GM13976 (cell line): ENCODE data around the gene IREB2.

ENCODE experiments used
- DNase-seq: peaks from one replicate; pipeline ENCODE4 v3.0.0; 2012; ENCODE audit warnings: low spot score
- CTCF ChIP-seq: IDR thresholded peaks from 2 replicates; pipeline ENCODE4 v1.5.1; 2012; ENCODE audit warnings: borderline replicate concordance, mild to moderate bottlenecking; ENCODE audit not compliant: insufficient read depth; ENCODE audit errors: extremely low read depth, missing control alignments, control extremely low read depth
- in situ Hi-C: fragments of 300-500 bp; cut with MboI; formaldehyde crosslinking; loops from one replicate; pipeline ENCODE4 v1.12.0; 2022; ENCODE audit warnings: low sequenced_read_pairs, mixed read lengths, inconsistent platforms; ENCODE audit not compliant: unreplicated experiment

The IREB2 gene

DNA sequence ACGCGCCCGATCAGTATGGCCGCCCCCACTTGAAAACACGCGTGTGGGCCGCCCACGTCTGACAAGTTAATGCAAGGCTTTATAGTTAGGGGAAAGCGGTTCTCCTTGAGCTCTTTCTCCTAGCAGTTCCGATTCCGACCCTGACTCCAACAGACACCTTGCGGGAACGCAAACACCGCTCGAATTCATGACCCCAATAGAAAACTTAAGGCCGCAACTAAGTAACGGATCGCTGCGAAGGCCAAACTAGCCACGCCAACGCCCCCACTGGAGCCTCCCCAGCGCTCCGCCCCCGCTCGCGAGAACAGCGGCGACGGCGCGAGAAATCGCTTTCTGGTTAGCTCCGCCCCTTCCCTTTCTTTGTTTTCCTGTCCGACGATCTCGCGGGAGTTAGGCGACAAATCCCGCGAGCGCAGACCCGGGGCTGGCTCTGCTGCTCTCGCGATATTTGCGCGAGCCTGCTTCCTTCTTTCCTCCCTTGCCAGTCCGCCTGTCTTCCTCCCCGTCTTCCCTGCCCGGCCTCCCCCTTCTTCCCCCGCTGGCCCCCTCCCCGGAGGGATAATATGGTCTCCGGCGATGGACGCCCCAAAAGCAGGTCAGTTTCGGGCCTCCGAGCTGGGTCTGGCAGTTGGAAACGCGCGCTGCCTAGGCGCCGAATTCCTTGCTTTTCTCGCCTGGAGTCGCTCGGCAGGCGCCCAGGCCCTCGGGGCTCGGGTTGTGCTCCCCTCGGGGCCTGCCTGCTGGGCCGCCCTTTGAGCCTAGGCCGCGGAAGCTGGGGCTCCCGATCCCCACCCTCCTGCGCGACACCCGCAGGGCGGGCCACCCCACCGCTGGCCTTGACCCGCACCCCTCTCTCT, at the start of gene IREB2:
TSS of gene IREB2 (plus strand) at position 455 of the 857 bp plus-strand sequence. CDS start at position 577, 122 bp downstream.
- TF ChIP-seq CTCF = no peak
- DNase-seq = peak; percentile 99
- in situ Hi-C loops = no loop called here

GRCh38 chr15:78388865-78389264, 49.2 kb upstream of the IREB2 start:
- no peak for TF ChIP-seq CTCF
- in situ Hi-C loops = no loop called here
- DNase-seq = no peak

- DNase-seq = no peak
- TF ChIP-seq CTCF = no peak
- in situ Hi-C loops = no loop called here
These were observed 48.7 kb upstream of the IREB2 start for GRCh38 chr15:78389322-78389721.

- no peak for TF ChIP-seq CTCF
- DNase-seq = no peak
- in situ Hi-C loops = no loop called here
These were observed 48.3 kb upstream of the IREB2 start for GRCh38 chr15:78389738-78390137.

DNA sequence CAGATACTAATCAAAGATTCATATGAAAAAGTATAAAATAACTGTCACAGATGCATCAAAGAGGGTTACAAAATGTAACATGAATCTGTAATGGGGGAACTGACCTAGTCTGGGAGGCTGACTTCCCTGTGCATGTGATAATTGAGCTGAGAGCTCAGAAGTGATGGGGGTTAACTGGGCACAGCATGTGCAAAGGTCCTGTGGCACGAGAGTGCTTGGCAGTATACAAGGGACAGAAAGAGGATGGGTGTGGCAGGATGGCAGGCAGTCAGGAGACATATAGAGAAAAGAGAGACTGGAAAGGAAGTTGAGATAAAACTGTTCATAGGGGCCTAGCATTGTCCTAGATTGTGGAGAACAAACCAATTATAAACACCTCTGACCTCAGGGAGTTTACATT, 47.8 kb upstream of the IREB2 start:
- in situ Hi-C loops = no loop called here
- TF ChIP-seq CTCF = no peak
- DNase-seq = no peak

DNA sequence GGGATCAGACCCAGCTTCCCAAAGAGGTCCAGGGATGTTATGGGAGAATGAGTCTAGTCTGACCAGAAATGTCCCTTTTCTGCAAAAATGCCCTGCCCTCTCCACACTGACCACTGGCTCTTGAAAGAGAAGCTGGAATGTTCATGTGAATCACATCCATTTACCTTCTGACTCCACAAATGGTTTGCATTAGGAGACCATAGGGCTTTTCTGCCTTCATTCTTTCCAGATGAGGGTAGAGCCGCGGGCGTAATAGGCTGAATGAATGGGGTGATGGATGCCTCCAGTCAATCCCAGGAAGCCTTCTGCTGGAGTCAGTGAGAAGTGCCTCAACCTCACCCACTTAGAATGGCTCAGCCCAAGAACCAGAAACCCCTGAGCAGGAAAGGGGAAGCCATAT, 47.2 kb upstream of the IREB2 start:
- DNase-seq = no peak
- TF ChIP-seq CTCF = no peak
- in situ Hi-C loops = no loop called here
